Myocyte (in vitro differentiated cells): ENCODE data around the gene S100A12. TPM values are rescaled to one million over a fixed set of nuclear protein-coding genes. Genes with fewer than 3 reads are reported as not detected.

Experiments used
- DNase-seq: peaks from one replicate; pipeline ENCODE4 v3.0.0-alpha.2; 2012; ENCODE audit warnings: low read depth
- total RNA-seq: library from RNA; depleted of rRNA; stranded (reverse); fragments of >200 nt; gene quantifications from 2 replicates; pipeline ENCODE4 v1.2.3, GENCODE V29; 2014

The S100A12 gene
- total RNA-seq, 1 donor from 2014 or later: not detected

DNA sequence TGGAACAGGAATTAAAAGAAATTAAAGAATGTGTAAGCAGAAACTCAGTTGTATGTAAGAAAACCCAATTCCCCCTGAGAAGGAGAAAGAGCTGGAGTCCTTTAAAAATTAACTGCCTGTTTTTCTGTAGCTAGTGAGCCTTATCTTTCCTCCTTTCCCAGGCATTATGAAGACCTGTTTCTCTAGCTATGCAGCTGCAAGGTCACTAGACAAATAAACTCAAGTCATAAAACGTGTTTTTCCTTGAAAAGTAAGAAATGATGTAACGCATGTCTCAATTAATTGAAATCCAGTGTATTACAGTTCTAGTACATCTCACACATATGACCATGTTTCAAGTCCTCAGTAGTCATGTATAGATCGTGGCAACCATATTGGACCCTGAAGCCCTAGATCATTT is 5.3 kb downstream of the S100A12 start:
- DNase-seq: no peak

GRCh38 chr1:153368495-153368894 is 6.9 kb downstream of the S100A12 start:
- no peak for DNase-seq

- no peak for DNase-seq
Measured at GRCh38 chr1:153367090-153367489, 8.3 kb downstream of the S100A12 start.

GRCh38 chr1:153366261-153366660 is 9.2 kb downstream of the S100A12 start:
- no peak for DNase-seq

DNA sequence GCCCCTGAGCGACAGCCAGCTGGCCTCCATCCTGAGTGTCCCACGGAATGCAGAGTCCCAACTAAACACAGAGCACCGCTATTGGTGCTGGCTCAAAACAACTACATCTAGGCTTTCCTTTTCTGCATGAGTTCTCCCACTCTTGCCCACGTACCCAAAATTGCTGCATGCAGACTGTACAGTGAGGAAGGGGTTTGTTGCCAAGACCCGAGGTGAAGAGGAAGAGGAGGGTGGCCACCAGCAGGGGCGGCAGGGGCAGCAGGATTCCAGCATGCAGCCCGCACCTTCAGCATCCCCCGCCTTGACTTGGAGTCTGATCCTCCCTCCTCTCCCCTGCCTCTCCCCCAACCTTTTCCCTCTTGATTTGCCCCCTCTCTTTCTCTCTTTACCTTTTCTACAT is 9.7 kb downstream of the S100A12 start:
- no peak for DNase-seq

DNA sequence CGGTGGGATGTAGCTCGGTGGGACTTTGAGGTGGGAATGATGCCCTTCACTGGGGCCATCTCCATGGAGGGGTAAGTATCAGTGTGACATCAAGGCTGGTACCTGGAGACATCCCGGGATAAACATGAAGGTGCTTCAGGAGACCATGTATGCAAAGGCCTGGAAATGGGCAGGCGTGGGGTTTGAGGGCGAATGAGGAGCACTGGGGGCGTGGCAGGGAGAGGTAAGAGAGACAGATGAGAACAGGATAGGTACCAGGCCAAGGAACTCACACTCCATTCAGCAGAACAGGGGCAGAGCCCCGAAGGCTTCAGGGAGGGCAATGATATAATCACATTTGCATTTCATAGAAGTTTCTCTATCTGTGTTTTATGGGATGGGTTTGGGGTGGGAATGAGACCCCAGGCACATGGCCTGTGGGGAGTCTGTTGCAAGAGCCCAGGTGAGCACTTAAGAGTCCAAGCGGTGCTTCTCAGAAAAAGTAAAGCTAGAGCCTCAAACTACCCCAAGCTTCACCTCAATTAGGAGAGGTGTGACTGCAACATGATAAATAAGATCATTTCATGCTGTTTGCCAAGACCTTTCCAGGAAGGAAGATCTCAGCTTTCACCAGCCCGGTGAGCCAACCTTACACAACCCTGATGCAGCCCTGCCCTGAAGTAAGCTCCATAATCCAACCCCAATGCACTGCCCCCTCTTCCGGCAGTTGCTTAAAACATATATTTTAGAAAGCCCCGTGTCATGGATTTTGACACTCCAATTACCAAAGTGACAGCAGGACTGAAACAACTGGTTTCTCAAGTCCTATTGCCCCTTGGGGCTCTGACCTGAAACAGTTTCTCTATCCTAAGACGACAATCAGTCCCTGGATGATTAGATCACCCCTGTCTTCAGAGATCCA is 10.4 kb downstream of the S100A12 start:
- no peak for DNase-seq

GRCh38 chr1:153364156-153364555 is 11.3 kb downstream of the S100A12 start:
- no peak for DNase-seq

GRCh38 chr1:153363641-153364040 is 11.8 kb downstream of the S100A12 start:
- DNase-seq: no peak

DNA sequence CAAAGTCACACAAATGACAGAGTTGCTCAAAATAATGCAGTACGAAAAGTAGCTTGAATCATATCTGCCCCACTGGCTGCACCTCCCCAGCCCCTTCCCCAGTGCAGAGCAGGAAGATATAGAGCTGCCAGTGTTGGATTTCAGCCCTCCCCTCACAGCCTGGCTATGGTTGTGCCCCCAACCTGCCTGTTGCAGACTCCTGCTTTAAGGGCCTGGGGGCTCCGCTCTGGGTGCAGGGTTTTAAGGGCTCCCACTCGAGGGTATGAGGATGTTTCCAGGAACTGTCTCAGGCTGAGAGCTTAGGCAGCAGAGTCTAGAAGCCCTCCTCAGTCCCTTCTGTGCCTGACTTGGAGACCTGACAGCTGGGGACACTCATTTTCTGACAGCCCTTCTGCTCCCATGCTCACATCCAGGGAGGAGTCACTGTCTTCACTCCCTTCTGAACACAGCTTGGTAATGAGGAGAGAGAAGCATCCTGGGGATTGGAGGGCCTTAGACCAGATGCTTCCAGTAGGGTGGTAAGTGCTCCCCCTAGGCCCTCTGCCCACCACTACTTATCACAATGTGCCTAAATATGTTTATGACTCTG is 13.1 kb downstream of the S100A12 start:
- DNase-seq: no peak

- no peak for DNase-seq
Measured at GRCh38 chr1:153361480-153362109, 13.8 kb downstream of the S100A12 start.

DNA sequence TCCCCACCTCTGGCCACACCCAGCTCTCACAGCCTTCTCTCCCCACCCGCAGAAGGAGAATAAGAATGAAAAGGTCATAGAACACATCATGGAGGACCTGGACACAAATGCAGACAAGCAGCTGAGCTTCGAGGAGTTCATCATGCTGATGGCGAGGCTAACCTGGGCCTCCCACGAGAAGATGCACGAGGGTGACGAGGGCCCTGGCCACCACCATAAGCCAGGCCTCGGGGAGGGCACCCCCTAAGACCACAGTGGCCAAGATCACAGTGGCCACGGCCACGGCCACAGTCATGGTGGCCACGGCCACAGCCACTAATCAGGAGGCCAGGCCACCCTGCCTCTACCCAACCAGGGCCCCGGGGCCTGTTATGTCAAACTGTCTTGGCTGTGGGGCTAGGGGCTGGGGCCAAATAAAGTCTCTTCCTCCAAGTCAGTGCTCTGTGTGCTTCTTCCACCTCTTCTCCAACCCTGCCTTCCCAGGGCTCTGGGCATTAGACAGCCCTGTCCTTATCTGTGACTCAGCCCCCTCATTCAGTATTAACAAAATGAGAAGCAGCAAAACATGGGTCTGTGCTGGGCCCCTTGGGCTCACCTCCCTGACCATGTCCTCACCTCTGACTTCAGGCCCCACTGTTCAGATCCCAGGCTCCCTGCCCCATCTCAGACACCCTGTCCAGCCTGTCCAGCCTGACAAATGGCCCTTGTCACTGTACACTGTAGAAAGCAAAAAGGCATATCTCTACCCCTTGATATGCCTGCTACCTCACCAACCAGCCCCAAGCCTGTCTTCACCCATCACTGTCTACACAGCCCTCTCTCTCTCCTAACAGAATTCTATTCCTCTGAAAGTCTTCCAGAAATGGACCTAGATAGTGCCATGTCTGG is 14.6 kb downstream of the S100A12 start:
- no peak for DNase-seq

- no peak for DNase-seq
Measured at GRCh38 chr1:153360190-153360589, 15.2 kb downstream of the S100A12 start.

GRCh38 chr1:153359241-153359640 is 16.2 kb downstream of the S100A12 start:
- no peak for DNase-seq

- DNase-seq: no peak
Measured at GRCh38 chr1:153358691-153358975, 16.8 kb downstream of the S100A12 start.

DNA sequence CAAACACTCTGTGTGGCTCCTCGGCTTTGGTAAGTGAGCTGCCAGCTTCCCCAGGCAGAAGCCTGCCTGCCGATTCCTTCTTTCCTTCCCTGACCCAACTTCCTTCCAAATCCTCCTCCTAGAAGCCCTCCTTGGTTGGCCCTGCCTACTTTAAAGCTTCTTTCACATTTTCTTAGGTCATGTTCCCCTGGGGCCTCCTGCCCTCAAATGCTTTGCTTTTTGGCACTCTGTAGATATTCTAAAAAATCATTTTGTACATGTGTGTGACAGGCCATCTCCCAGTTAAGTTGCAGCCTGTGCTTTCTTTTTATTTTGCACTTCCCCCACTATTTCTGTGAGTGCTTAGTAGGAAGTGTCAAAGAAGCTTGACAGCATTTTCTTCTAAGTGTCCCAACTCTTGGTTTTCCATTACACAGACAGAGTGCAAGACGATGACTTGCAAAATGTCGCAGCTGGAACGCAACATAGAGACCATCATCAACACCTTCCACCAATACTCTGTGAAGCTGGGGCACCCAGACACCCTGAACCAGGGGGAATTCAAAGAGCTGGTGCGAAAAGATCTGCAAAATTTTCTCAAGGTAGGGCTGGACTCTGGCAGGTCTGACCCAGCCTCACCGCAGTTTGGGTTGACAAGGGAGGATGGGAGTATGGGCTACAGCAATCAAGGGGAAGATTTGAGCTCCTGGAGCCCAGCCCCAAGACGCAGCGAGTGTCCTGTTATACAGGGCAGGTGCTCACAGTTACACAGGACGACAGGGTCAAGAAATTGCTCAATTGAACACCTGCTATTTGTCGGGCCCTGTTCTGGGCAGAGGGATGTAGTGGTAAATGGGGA is 17.3 kb downstream of the S100A12 start, which contains the start of gene S100A9:
Gene S100A9, plus strand, starts transcription at position 2 of the 838 bp plus-strand sequence. Its CDS starts 430 bp downstream, at position 432.
- no peak for DNase-seq

- DNase-seq: no peak
Measured at GRCh38 chr1:153357076-153357852, 18.2 kb downstream of the S100A12 start.

- no peak for DNase-seq
Measured at GRCh38 chr1:153356392-153357075, 18.9 kb downstream of the S100A12 start.

DNA sequence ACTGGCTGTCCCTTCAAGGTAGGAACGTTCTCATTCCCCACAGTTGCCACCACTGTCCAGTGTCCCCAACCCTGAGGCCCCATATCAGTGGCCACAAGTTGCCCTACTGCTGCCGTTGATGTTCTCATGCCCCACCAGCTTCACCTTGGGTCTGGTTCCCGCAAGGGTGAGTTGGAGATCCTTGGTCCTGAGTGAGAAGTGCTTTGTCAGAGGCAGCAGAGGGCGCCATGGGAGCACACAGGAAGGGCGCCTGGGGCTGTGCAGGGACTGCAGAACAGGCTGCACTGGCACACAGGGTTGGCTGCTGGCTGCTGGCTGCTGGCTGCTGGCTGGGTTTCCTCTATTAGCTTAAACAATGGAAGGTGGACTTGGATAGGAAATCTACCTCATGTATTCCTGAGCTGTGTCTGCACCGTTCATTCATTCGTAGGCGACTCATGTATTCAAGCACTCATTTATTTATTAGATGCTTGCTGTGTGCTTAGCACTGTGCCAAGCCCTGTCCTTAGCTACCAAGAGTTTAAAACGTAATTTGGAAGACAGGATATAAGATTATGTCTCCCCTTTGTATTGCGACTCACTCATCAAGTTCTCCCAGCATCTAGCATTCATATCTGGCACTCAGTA is 19.9 kb downstream of the S100A12 start:
- peak; percentile 6 for DNase-seq
